Sigmoid colon (tissue), 4 donors: ENCODE results near the gene HTR6.

Experiments
- CTCF ChIP-seq, 4 experiments: fragments of 450-650 bp in 3 of 4; fragments of 200-600 bp in 1 of 4; IDR thresholded peaks; one replicate each; pipeline ENCODE4 v1.5.1; 2016 to 2019; ENCODE audit warnings: antibody characterized with exemption in 4 of 4, mild to moderate bottlenecking in 3 of 4, moderate library complexity in 2 of 4
- EP300 ChIP-seq, 4 donors: sonication (generic); formaldehyde crosslinking; IDR thresholded peaks; one replicate each; pipeline ENCODE4 v1.6.1; 2017; ENCODE audit warnings: antibody characterized with exemption in 4 of 4

GRCh38 chr1:19616489-19616888 lies 48.2 kb upstream of the HTR6 start:
- no peak for TF ChIP-seq CTCF (IDR thresholded peaks at IDR 0.05)
- TF ChIP-seq EP300 (IDR thresholded peaks at IDR 0.05), result no peak
